Spinal cord (tissue), 10 donors: ENCODE data around the gene DCLK3. TPM values are rescaled to one million over a fixed set of nuclear protein-coding genes. Genes with fewer than 3 reads are reported as not detected.

Experiments used
- DNase-seq, 6 donors: peaks; one replicate each; pipeline versions ENCODE4 v3.0.0 to v3.0.0-alpha.2; 2013 to 2015; ENCODE audit warnings: low spot score in 6 of 6, low read depth in 4 of 6
- H3K27ac ChIP-seq: one replicate; pipeline ENCODE4 v1.5.1; 2013; ENCODE audit warnings: low read depth, low read length, control low read depth
- H3K27me3 ChIP-seq: one replicate; pipeline ENCODE4 v1.6.1; 2013; ENCODE audit warnings: low read length; ENCODE audit not compliant: control insufficient read depth, insufficient read depth
- H3K36me3 ChIP-seq: one replicate; pipeline ENCODE4 v1.6.1; 2013; ENCODE audit warnings: low read length; ENCODE audit not compliant: control insufficient read depth, insufficient read depth
- H3K4me1 ChIP-seq: one replicate; pipeline ENCODE4 v1.6.1; 2013; ENCODE audit warnings: low read length; ENCODE audit not compliant: control insufficient read depth, insufficient read depth
- H3K4me3 ChIP-seq: one replicate; pipeline ENCODE4 v1.5.1; 2013; ENCODE audit warnings: low read depth, low read length, control low read depth
- H3K9me3 ChIP-seq: one replicate; pipeline ENCODE4 v1.6.1; 2013; ENCODE audit warnings: low read length; ENCODE audit not compliant: control insufficient read depth, insufficient read depth
- WGBS: methylation state at CpG from one replicate; pipeline ENCODE4 v1.1.5; 2013; ENCODE audit warnings: missing lambda C conversion rate; ENCODE audit not compliant: insufficient coverage; 5-methylcytosine and 5-hydroxymethylcytosine counted together
- polyA plus RNA-seq, 2 donors: library from polyadenylated mRNA; unstranded; fragments of 120-200 nt; gene quantifications; one replicate each; pipeline ENCODE4 v1.2.1, GENCODE V29; 2013; ENCODE audit not compliant: insufficient read length in 2 of 2
- total RNA-seq, 2 donors: library from RNA; depleted of rRNA in 1 of 2; stranded (reverse); fragments of 120-200 nt in 1 of 2; fragments of >200 nt in 1 of 2; gene quantifications; one replicate each; pipeline versions ENCODE4 v1.2.3 to v1.2.4, GENCODE V29; 2013 to 2014
- donor health status: healthy.

Gene DCLK3
- total and polyA plus RNA-seq, 4 donors: 3.0 to 11.8 (median 9.1) TPM

- Histone ChIP-seq H3K27ac (no peak overlapping the region), H3K36me3 (no peaks in the 10 kb centered on the region), H3K4me1 (no peaks in the 10 kb centered on the region), H3K27me3 (no peaks in the 10 kb centered on the region), H3K9me3 (no peaks in the 10 kb centered on the region), H3K4me3 (no peak overlapping the region)
- DNase-seq: peak; percentile 45 to 96 (median 62)
- no CpG with 5 or more reads among the region's 3 CpGs for WGBS
These were observed 63.7 kb downstream of the DCLK3 start for GRCh38 chr3:36700537-36701248.

- no peaks in the 10 kb centered on the region for H3K9me3 ChIP-seq
- H3K36me3 ChIP-seq: no peaks in the 10 kb centered on the region
- WGBS: 83% methylated on average over 3 of the region's 3 CpGs
- no peaks in the 10 kb centered on the region for H3K4me1 ChIP-seq
- H3K27ac ChIP-seq: no peak overlapping the region
- no peaks in the 10 kb centered on the region for H3K27me3 ChIP-seq
- DNase-seq: no peak
- H3K4me3 ChIP-seq: no peak overlapping the region
These were observed 66.0 kb downstream of the DCLK3 start for GRCh38 chr3:36698314-36698713.

GRCh38 chr3:36697229-36698001 is 66.9 kb downstream of the DCLK3 start:
- no peaks in the 10 kb centered on the region for H3K4me1 ChIP-seq
- no peaks in the 10 kb centered on the region for H3K36me3 ChIP-seq
- H3K27me3 ChIP-seq: no peaks in the 10 kb centered on the region
- no peak overlapping the region for H3K4me3 ChIP-seq
- H3K9me3 ChIP-seq: no peaks in the 10 kb centered on the region
- 82% methylated on average over 7 of the region's 8 CpGs for WGBS
- DNase-seq: peak in 1 of 6 donors; percentile 32
- H3K27ac ChIP-seq: no peak overlapping the region

GRCh38 chr3:36696799-36697198 is 67.6 kb downstream of the DCLK3 start:
- Histone ChIP-seq H3K27ac (no peak overlapping the region), H3K36me3 (no peaks in the 10 kb centered on the region), H3K9me3 (no peaks in the 10 kb centered on the region), H3K4me3 (no peak overlapping the region), H3K27me3 (no peaks in the 10 kb centered on the region), H3K4me1 (no peaks in the 10 kb centered on the region)
- 71% methylated on average over 1 of the region's 2 CpGs for WGBS
- no peak for DNase-seq

GRCh38 chr3:36695769-36696137 is 68.6 kb downstream of the DCLK3 start:
- Histone ChIP-seq H3K27me3 (no peaks in the 10 kb centered on the region), H3K9me3 (no peaks in the 10 kb centered on the region), H3K4me3 (no peak overlapping the region), H3K4me1 (no peaks in the 10 kb centered on the region), H3K36me3 (no peaks in the 10 kb centered on the region), H3K27ac (no peak overlapping the region)
- no CpG with 5 or more reads among the region's 2 CpGs for WGBS
- DNase-seq: no peak

- Histone ChIP-seq H3K9me3 (no peaks in the 10 kb centered on the region), H3K4me3 (no peak overlapping the region), H3K27me3 (no peaks in the 10 kb centered on the region), H3K4me1 (no peaks in the 10 kb centered on the region), H3K27ac (no peak overlapping the region), H3K36me3 (no peaks in the 10 kb centered on the region)
- 82% methylated on average over 3 of the region's 3 CpGs for WGBS
- DNase-seq: no peak
These were observed 69.1 kb downstream of the DCLK3 start for GRCh38 chr3:36695113-36695768.

- no peaks in the 10 kb centered on the region for H3K36me3 ChIP-seq
- no peaks in the 10 kb centered on the region for H3K4me1 ChIP-seq
- H3K27me3 ChIP-seq: no peaks in the 10 kb centered on the region
- H3K27ac ChIP-seq: no peak overlapping the region
- no peaks in the 10 kb centered on the region for H3K9me3 ChIP-seq
- no peak overlapping the region for H3K4me3 ChIP-seq
- no peak for DNase-seq
- 95% methylated on average over 2 of the region's 4 CpGs for WGBS
These were observed 70.7 kb downstream of the DCLK3 start for GRCh38 chr3:36693670-36694069.

GRCh38 chr3:36689560-36689959 is 74.8 kb downstream of the DCLK3 start:
- Histone ChIP-seq H3K4me3 (no peak overlapping the region), H3K4me1 (no peaks in the 10 kb centered on the region), H3K36me3 (no peaks in the 10 kb centered on the region), H3K9me3 (no peaks in the 10 kb centered on the region), H3K27me3 (no peaks in the 10 kb centered on the region), H3K27ac (no peak overlapping the region)
- no peak for DNase-seq
- 70% methylated on average over 3 of the region's 4 CpGs for WGBS

- Histone ChIP-seq H3K4me3 (no peak overlapping the region), H3K36me3 (no peaks in the 10 kb centered on the region), H3K4me1 (no peaks in the 10 kb centered on the region), H3K27me3 (no peaks in the 10 kb centered on the region), H3K27ac (no peak overlapping the region), H3K9me3 (no peaks in the 10 kb centered on the region)
- DNase-seq: no peak
- 71% methylated on average over 1 of the region's 2 CpGs for WGBS
These were observed 75.5 kb downstream of the DCLK3 start for GRCh38 chr3:36688815-36689214.
